CD14-positive monocyte (primary cell): Measurements from ENCODE around the gene FAM161A. TPM values are rescaled to one million over a fixed set of nuclear protein-coding genes. Genes with fewer than 3 reads are reported as not detected.

Experiments used
- DNase-seq, 3 donors: peaks; one replicate each; pipeline ENCODE4 v3.0.0-alpha.2; 2011 to 2022
- H2AFZ ChIP-seq: 2 replicates; pipeline ENCODE4 v1.6.0; 2012; ENCODE audit warnings: mild to moderate bottlenecking, low read depth, low read length, inconsistent platforms; ENCODE audit not compliant: insufficient read depth, poor library complexity, severe bottlenecking
- H3K27ac ChIP-seq, 2 donors: 1 replicate in 1 of 2; 2 replicates in 1 of 2; pipeline ENCODE4 v1.5.1; 2012 to 2013; ENCODE audit warnings: low read length in 2 of 2, control low read depth in 1 of 2, inconsistent platforms in 1 of 2, low read depth in 1 of 2, mild to moderate bottlenecking in 1 of 2
- H3K27me3 ChIP-seq, 2 donors: one replicate each; pipeline versions ENCODE4 v1.6.0 to v1.6.1; 2011 to 2013; ENCODE audit warnings: low read length in 2 of 2; ENCODE audit not compliant: control insufficient read depth in 2 of 2, insufficient read depth in 2 of 2
- H3K36me3 ChIP-seq, 2 donors: replicated peaks in 1 of 2; 1 replicate in 1 of 2; 2 replicates in 1 of 2; pipeline versions ENCODE4 v1.5.1 to v1.6.1; 2012 to 2013; ENCODE audit warnings: low read length in 2 of 2, control low read depth in 1 of 2, inconsistent platforms in 1 of 2, mild to moderate bottlenecking in 1 of 2; ENCODE audit not compliant: insufficient read depth in 2 of 2, control insufficient read depth in 1 of 2
- H3K4me1 ChIP-seq, 2 donors: 1 replicate in 1 of 2; 2 replicates in 1 of 2; pipeline versions ENCODE4 v1.5.1 to v1.6.1; 2012 to 2013; ENCODE audit warnings: low read length in 2 of 2, control low read depth in 1 of 2, inconsistent platforms in 1 of 2, mild to moderate bottlenecking in 1 of 2, moderate library complexity in 1 of 2; ENCODE audit not compliant: insufficient read depth in 2 of 2, control insufficient read depth in 1 of 2
- H3K4me2 ChIP-seq: replicated peaks from 2 replicates; pipeline ENCODE3; 2012; ENCODE audit warnings: low read length, moderate library complexity, mild to moderate bottlenecking; ENCODE audit not compliant: poor library complexity, severe bottlenecking; ENCODE audit errors: extremely low read depth
- H3K4me3 ChIP-seq, 3 experiments: fragments of 200-600 bp in 1 of 3; sonication (generic) in 1 of 3; replicated peaks in 1 of 3; 1 replicate in 2 of 3; 2 replicates in 1 of 3; pipeline ENCODE4 v1.5.1; 2011 to 2013; ENCODE audit warnings: low read length in 3 of 3, mild to moderate bottlenecking in 3 of 3, control low read depth in 2 of 3, low read depth in 2 of 3, inconsistent platforms in 1 of 3, moderate library complexity in 1 of 3
- H3K79me2 ChIP-seq: 2 replicates; pipeline ENCODE4 v1.6.0; 2012; ENCODE audit warnings: mild to moderate bottlenecking, control low read depth, inconsistent platforms, low read length, moderate library complexity; ENCODE audit not compliant: insufficient read depth
- H3K9ac ChIP-seq: 2 replicates; pipeline ENCODE4 v1.6.0; 2017; ENCODE audit warnings: low read length, mild to moderate bottlenecking; ENCODE audit not compliant: insufficient read depth, poor library complexity, severe bottlenecking
- H3K9me3 ChIP-seq, 2 donors: replicated peaks in 1 of 2; 1 replicate in 1 of 2; 2 replicates in 1 of 2; pipeline versions ENCODE4 v1.5.1 to v1.6.1; 2012 to 2013; ENCODE audit warnings: low read length in 2 of 2, control low read depth in 1 of 2; ENCODE audit not compliant: control insufficient read depth in 1 of 2, insufficient read depth in 1 of 2
- H4K20me1 ChIP-seq: 2 replicates; pipeline ENCODE4 v1.6.0; 2012; ENCODE audit warnings: mild to moderate bottlenecking, low read length, control low read depth, moderate library complexity; ENCODE audit not compliant: insufficient read depth
- H3K27ac Mint-ChIP-seq, 7 donors: one replicate each; pipeline ENCODE4 v1.8.0; 2020; ENCODE audit warnings: mild to moderate bottlenecking in 7 of 7, mixed read lengths in 7 of 7, moderate library complexity in 6 of 7, inconsistent platforms in 2 of 7
- H3K27me3 Mint-ChIP-seq, 3 donors: one replicate each; pipeline ENCODE4 v1.8.0; 2021 to 2022; ENCODE audit warnings: low read depth in 3 of 3, mild to moderate bottlenecking in 3 of 3, mixed read lengths in 3 of 3, moderate library complexity in 3 of 3, inconsistent platforms in 1 of 3
- H3K36me3 Mint-ChIP-seq, 2 donors: one replicate each; pipeline ENCODE4 v1.8.0; 2020; ENCODE audit warnings: mixed read lengths in 2 of 2, inconsistent platforms in 1 of 2, mild to moderate bottlenecking in 1 of 2
- H3K4me1 Mint-ChIP-seq: one replicate; pipeline ENCODE4 v1.8.0; 2020; ENCODE audit warnings: mild to moderate bottlenecking, mixed read lengths
- H3K4me3 Mint-ChIP-seq, 2 donors: one replicate each; pipeline ENCODE4 v1.8.0; 2020; ENCODE audit warnings: mild to moderate bottlenecking in 2 of 2, mixed read lengths in 2 of 2, moderate library complexity in 1 of 2
- H3K9me3 Mint-ChIP-seq, 7 donors: one replicate each; pipeline ENCODE4 v1.8.0; 2020 to 2022; ENCODE audit warnings: mixed read lengths in 7 of 7, mild to moderate bottlenecking in 6 of 7, moderate library complexity in 6 of 7, inconsistent platforms in 2 of 7
- WGBS: methylation state at CpG from one replicate; pipeline ENCODE4 v1.1.5; 2013; ENCODE audit warnings: missing lambda C conversion rate; ENCODE audit not compliant: insufficient coverage; 5-methylcytosine and 5-hydroxymethylcytosine counted together
- intact Hi-C, 2 donors: fragments of 100-400 bp; cut with micrococcal nuclease; formaldehyde crosslinking; loops; one replicate each; pipeline versions ENCODE4 v1.15.0 to v1.15.1; 2023
- polyA plus RNA-seq, 3 donors: library from polyadenylated mRNA; depleted of rRNA in 1 of 3; unstranded in 2 of 3; stranded (reverse) in 1 of 3; fragments of 300-500 nt in 2 of 3; fragments of >200 nt in 1 of 3; fragmentation: Illumina TruSeq in 2 of 3; gene quantifications; 1 replicate in 2 of 3; 2 replicates in 1 of 3; pipeline ENCODE4 v1.2.3, GENCODE V29; 2012 to 2021
- TF ChIP-seq, protein P1 (sequence below): fragments of 200-600 bp; IDR thresholded peaks from one replicate; pipeline ENCODE4 v1.8.0; 2022; ENCODE audit warnings: antibody characterized with exemption, mild to moderate bottlenecking

The FAM161A gene
- polyA plus RNA-seq, 3 donors = 0.11 to 0.25 TPM; not detected in 1

DNA sequence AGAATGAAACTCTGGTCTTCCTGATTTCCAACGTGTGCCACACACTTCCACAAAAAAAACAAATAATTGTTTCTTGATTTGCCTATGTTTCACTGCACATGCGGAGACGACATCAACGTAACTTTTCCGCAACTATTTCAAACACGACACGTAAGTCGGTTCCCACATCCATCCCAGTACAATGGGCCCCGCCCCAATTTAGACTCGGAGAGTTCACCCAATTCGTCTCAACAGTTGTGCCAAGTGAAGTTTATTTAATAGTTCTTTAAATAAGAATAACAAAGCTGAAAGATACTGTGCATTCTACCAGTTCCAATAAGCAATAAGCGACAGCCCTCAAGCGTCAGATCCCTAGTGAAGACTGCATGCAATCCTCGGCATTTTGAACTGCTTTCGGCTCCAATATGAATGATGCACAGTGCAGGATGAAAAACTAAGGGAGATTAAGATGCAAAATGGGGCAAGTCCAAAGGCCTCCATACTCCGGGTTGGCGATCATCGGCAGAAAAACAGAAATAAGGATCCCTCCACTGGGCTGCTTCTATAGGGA lies 33.9 kb upstream of the FAM161A start:
- peak overlapping the region; percentile 98 to 99 for H3K4me3 Mint-ChIP-seq
- peaks cover 19 to 34% of the 10 kb centered on the region in 2 donors for H3K36me3 Mint-ChIP-seq
- Histone ChIP-seq H3K27ac (peak overlapping the region; percentile 89 to 96), H2AFZ (peak overlapping the region; percentile 91), H3K27me3 (no peaks in the 10 kb centered on the region), H3K9me3 (no peaks in the 10 kb centered on the region), H3K4me1 (peaks cover 12 to 19% of the 10 kb centered on the region in 2 donors), H3K79me2 (peaks cover 49% of the 10 kb centered on the region), H4K20me1 (peaks cover 31% of the 10 kb centered on the region), H3K36me3 (peaks cover 22 to 35% of the 10 kb centered on the region in 2 donors), H3K9ac (peak overlapping the region; percentile 92), H3K4me3 (peak overlapping the region; percentile 78 to 94 (median 80)), H3K4me2 (peak overlapping the region; percentile 86)
- DNase-seq = peak; percentile 4 to 17 (median 14)
- TF ChIP-seq, protein P1, sequence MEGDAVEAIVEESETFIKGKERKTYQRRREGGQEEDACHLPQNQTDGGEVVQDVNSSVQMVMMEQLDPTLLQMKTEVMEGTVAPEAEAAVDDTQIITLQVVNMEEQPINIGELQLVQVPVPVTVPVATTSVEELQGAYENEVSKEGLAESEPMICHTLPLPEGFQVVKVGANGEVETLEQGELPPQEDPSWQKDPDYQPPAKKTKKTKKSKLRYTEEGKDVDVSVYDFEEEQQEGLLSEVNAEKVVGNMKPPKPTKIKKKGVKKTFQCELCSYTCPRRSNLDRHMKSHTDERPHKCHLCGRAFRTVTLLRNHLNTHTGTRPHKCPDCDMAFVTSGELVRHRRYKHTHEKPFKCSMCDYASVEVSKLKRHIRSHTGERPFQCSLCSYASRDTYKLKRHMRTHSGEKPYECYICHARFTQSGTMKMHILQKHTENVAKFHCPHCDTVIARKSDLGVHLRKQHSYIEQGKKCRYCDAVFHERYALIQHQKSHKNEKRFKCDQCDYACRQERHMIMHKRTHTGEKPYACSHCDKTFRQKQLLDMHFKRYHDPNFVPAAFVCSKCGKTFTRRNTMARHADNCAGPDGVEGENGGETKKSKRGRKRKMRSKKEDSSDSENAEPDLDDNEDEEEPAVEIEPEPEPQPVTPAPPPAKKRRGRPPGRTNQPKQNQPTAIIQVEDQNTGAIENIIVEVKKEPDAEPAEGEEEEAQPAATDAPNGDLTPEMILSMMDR = no peak
- WGBS = 0% methylated on average over 8 of the region's 18 CpGs
- intact Hi-C loops = loop anchor here (2.0 to 10.0 kb wide), 5 partner anchors 33 to 820 kb away; partner anchors contain the start of genes EHBP1 (in 1 of the 2), FAM161A (in 1 of the 2) and XPO1 (in 1 of the 2)
- peak overlapping the region; percentile 98 to 100 (median 99) for H3K27ac Mint-ChIP-seq
- peaks cover 0 to 2% (median 0%) of the 10 kb centered on the region in 3 donors for H3K27me3 Mint-ChIP-seq
- peaks cover 17% of the 10 kb centered on the region for H3K4me1 Mint-ChIP-seq
- no peaks in the 10 kb centered on the region for H3K9me3 Mint-ChIP-seq

DNA sequence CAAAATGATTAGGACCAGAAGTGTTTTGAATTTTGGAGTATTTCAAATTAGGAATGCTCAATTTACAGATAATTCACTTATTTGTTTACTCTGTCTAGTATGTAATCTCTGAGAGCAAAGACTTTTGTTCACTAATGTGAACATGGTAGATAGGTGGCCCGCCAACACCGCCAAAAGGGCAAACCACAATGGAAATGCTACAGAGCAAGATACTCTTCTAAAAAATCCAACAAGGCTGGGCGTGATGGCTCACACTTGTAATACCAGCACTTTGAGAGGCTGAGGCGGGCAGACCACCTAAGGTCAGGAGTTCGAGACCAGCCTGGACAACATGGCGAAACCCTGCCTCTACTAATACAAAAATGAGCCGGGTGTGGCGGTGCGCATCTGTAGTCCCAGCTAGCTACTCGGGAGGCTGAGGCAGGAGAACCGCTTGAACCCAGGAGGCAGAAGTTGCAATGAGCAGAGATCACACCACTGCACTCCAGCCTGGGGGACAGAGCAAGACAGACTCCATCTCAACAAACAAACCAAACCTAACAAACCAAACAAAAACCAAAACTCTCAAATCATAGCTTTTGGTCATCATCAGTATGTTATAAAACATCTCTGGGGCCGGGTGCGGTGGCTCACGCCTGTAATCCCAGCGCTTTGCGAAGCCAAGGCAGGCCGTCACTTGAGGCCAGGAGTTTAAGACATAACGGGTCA lies 32.2 kb upstream of the FAM161A start:
- H3K9ac ChIP-seq = peak overlapping the region; percentile 92

More for the DNA sequence above, 32.2 kb upstream of the FAM161A start:
- DNase-seq = no peak
- intact Hi-C loops = loop anchor here (5.0 to 10.0 kb wide), 3 partner anchors 121 to 821 kb away; partner anchors contain the start of gene EHBP1 (in 1 of the 2)
- 98% methylated on average over 16 of the region's 18 CpGs for WGBS
- Histone ChIP-seq H3K79me2 (peaks cover 55% of the 10 kb centered on the region), H3K4me2 (no peak overlapping the region), H3K27ac (peak overlapping the region in 1 of 2 donors; percentile 24), H3K9me3 (no peaks in the 10 kb centered on the region), H2AFZ (no peak overlapping the region), H3K4me1 (peaks cover 12 to 19% of the 10 kb centered on the region in 2 donors), H3K27me3 (no peaks in the 10 kb centered on the region), H4K20me1 (peaks cover 31% of the 10 kb centered on the region), H3K36me3 (peaks cover 37 to 52% of the 10 kb centered on the region in 2 donors), H3K4me3 (no peak overlapping the region)
- Mint-ChIP-seq H3K9me3 (no peaks in the 10 kb centered on the region), H3K36me3 (peaks cover 33 to 50% of the 10 kb centered on the region in 2 donors), H3K4me1 (peaks cover 17% of the 10 kb centered on the region), H3K27ac (peak overlapping the region in 4 of 7 donors; percentile 3 to 51 (median 19)), H3K4me3 (no peak overlapping the region), H3K27me3 (peaks cover 0 to 2% (median 0%) of the 10 kb centered on the region in 3 donors)
- TF ChIP-seq, protein P1 = no peak
